ENCODE data around the gene SNRPF. TPM values are rescaled to one million over a fixed set of nuclear protein-coding genes. Genes with fewer than 3 reads are reported as not detected.
"Not testable (repeated sequence)": the region's sequence is repeated elsewhere in the genome, so short reads cannot be mapped to it uniquely, and the experiment has no call there.

Gene SNRPF
- total and polyA plus RNA-seq, 2 experiments from 2014 or later: 10.9 to 54.6 TPM

DNA sequence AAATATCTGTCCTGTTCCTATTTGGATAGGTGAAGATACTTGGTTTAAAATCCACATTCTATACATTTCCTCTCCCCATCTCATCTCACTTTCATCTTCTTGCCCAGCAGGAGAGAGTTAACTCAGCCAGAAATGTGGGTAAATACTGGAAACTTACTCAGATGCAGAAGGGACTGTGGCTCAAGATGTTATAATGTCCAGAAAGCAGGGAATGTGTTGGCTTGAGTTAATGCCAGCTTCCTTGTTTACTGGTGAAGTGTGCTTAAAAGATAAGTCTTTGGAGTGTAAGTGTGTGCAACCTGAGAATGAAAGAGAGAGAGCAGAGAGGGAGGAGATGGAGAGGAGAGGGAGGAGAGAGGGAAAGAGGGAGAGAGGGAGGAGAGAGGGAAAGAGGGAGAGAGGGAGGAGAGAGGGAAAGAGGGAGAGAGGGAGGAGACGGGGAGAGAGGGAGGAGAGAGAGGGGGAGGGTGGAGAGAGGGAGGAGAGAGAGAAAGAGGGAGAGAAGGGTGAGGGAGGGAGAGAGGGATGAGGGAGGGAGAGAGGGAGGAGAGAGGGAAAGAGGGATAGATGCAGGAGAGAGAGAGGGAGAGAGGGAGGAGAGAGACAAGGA is 22.0 kb upstream of the SNRPF start:
- Histone ChIP-seq H3K79me2 (no peaks in the 10 kb centered on the region), H3K4me1 (ENCODE audit: insufficient read depth) (peaks cover 2% of the 10 kb centered on the region), H3K9me3 (ENCODE audit: low read depth) (no peaks in the 10 kb centered on the region), H3K4me2 (no peak overlapping the region), H4K20me1 (ENCODE audit: insufficient read depth, poor library complexity, severe bottlenecking) (no peaks in the 10 kb centered on the region), H3K36me3 (replicated peaks; ENCODE audit: insufficient read depth, low read depth) (no peaks in the 10 kb centered on the region), H3K27me3 (no peaks in the 10 kb centered on the region), H3K9me2 (replicated peaks; ENCODE audit: insufficient read depth) (no peaks in the 10 kb centered on the region), H2AFZ (no peak overlapping the region), H3K4me3 (no peak overlapping the region), H3K27ac (no peak overlapping the region)
- TF ChIP-seq EZH2 (IDR thresholded peaks at IDR 0.05; ENCODE audit: borderline replicate concordance): no peak
- TF ChIP-seq EZH2phosphoT487 (IDR thresholded peaks at IDR 0.05; ENCODE audit: low read depth, severe bottlenecking, unreplicated experiment): no peak
- TF ChIP-seq CTCF (IDR thresholded peaks at IDR 0.05; ENCODE audit: poor library complexity): no peak
- no CpG with 5 or more reads among the region's 1 CpG for WGBS (ENCODE audit: low lambda C conversion rate, missing lambda C conversion rate)
- no peak for DNase-seq (ENCODE audit: low spot score)

DNA sequence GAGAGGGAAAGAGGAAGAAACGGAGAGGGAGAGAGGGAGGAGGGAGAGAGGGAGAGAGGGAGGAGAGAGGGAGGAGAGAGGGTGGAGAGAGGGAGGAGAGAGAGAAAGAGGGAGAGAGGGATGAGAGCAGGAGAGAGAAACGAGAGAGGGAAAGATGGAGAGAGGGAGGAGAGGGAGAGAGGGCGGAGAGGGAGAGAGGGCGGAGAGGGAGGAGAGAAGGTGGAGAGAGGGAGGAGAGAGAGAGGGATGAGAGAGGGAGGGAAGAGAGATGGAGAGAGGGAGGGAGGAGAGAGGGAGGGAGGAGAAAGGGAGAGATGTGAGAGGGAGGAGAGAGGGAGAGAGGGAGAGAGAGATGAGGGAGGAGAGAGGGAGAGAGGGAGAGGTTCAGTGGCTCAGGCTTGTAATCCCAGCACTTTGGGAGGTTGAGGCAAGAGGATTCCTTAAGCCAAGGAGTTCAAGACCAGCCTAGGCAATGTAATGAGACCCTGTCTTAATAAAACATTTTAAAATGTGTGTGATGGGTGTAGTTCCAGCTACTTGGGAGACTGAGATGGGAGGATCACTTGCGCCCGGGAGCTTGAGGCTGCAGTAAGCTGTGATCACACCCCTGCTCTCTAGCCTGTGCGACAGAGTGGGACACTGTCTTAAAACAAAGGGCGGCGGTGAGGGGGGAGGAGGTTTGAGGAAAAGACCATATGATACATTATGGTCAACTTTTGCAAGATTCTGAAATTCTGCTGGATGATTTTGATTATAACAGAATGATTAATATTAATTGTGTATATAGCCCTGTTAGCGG is 21.3 kb upstream of the SNRPF start:
- Histone ChIP-seq H3K4me2 (peak overlapping the region; percentile 49), H2AFZ (no peak overlapping the region), H3K9me2 (replicated peaks; ENCODE audit: insufficient read depth) (no peaks in the 10 kb centered on the region), H3K27me3 (no peaks in the 10 kb centered on the region), H3K27ac (no peak overlapping the region), H3K9me3 (ENCODE audit: low read depth) (no peaks in the 10 kb centered on the region), H3K79me2 (no peaks in the 10 kb centered on the region), H3K4me1 (ENCODE audit: insufficient read depth) (peaks cover 2% of the 10 kb centered on the region), H3K4me3 (no peak overlapping the region), H4K20me1 (ENCODE audit: insufficient read depth, poor library complexity, severe bottlenecking) (no peaks in the 10 kb centered on the region), H3K36me3 (replicated peaks; ENCODE audit: insufficient read depth, low read depth) (no peaks in the 10 kb centered on the region)
- WGBS (ENCODE audit: low lambda C conversion rate, missing lambda C conversion rate): 82% methylated on average over 6 of the region's 10 CpGs
- TF ChIP-seq EZH2 (IDR thresholded peaks at IDR 0.05; ENCODE audit: borderline replicate concordance) (no peak), EZH2phosphoT487 (IDR thresholded peaks at IDR 0.05; ENCODE audit: low read depth, severe bottlenecking, unreplicated experiment) (no peak), CTCF (IDR thresholded peaks at IDR 0.05; ENCODE audit: poor library complexity) (no peak)
- DNase-seq (ENCODE audit: low spot score): no peak

DNA sequence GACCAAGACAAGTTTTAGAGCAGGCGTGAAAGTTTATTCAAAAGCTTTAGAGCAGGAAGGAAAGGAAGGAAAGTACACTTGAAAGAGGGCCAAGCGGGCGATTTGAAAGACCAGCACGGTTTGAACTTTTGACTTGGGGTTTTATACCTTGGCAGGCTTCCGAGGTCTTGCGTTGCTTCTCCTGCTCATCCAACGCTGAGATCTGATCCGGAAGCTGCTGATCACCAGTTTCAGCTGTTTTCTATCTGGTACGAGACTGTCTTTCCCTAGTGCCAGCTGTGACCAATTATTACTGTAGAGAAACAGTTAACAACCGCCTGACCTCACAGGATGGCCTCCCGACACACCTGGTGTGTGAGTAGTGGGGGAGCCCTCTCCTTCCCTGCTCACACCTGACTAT is 20.6 kb upstream of the SNRPF start:
- H3K9me3 ChIP-seq (ENCODE audit: low read depth): no peaks in the 10 kb centered on the region
- no peaks in the 10 kb centered on the region for H3K36me3 ChIP-seq (replicated peaks; ENCODE audit: insufficient read depth, low read depth)
- H3K79me2 ChIP-seq: no peaks in the 10 kb centered on the region
- TF ChIP-seq EZH2 (IDR thresholded peaks at IDR 0.05; ENCODE audit: borderline replicate concordance) (no peak), EZH2phosphoT487 (IDR thresholded peaks at IDR 0.05; ENCODE audit: low read depth, severe bottlenecking, unreplicated experiment) (no peak), CTCF (IDR thresholded peaks at IDR 0.05; ENCODE audit: poor library complexity) (no peak)
- no peak overlapping the region for H3K4me3 ChIP-seq
- no peaks in the 10 kb centered on the region for H4K20me1 ChIP-seq (ENCODE audit: insufficient read depth, poor library complexity, severe bottlenecking)
- H3K27me3 ChIP-seq: no peaks in the 10 kb centered on the region
- H3K4me2 ChIP-seq: peak overlapping the region; percentile 49
- no peaks in the 10 kb centered on the region for H3K9me2 ChIP-seq (replicated peaks; ENCODE audit: insufficient read depth)
- no peak overlapping the region for H3K27ac ChIP-seq
- peaks cover 2% of the 10 kb centered on the region for H3K4me1 ChIP-seq (ENCODE audit: insufficient read depth)
- no peak overlapping the region for H2AFZ ChIP-seq
- WGBS (ENCODE audit: low lambda C conversion rate, missing lambda C conversion rate): 32% methylated on average over 11 of the region's 11 CpGs
- DNase-seq (ENCODE audit: low spot score): peak; percentile 41

DNA sequence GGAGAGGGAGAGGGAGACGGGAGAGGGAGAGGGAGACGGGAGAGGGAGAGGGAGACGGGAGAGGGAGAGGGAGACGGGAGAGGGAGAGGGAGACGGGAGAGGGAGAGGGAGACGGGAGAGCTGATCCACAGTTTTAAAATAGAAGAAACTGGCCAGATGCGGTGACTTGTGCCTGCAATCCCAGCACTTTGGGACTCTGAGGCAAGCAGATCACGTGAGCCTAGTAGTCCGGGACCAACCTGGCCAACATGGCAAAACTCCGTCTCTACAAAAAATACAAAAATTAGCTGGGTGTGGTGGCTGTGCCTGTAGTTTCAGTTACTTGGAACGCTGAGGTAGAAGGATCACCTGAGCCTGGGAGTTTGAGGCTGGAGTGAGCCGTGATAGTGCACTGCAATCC is 16.3 kb upstream of the SNRPF start:
- not testable (repeated sequence) for H3K27me3 ChIP-seq; H3K79me2 ChIP-seq; H4K20me1 ChIP-seq (ENCODE audit: insufficient read depth, poor library complexity, severe bottlenecking); H3K36me3 ChIP-seq (replicated peaks; ENCODE audit: insufficient read depth, low read depth); H3K9me2 ChIP-seq (replicated peaks; ENCODE audit: insufficient read depth); H3K9me3 ChIP-seq (ENCODE audit: low read depth); DNase-seq (ENCODE audit: low spot score); H3K4me3 ChIP-seq; H3K4me2 ChIP-seq; H3K27ac ChIP-seq; H2AFZ ChIP-seq; H3K4me1 ChIP-seq (ENCODE audit: insufficient read depth)
- WGBS (ENCODE audit: low lambda C conversion rate, missing lambda C conversion rate): 89% methylated on average over 6 of the region's 12 CpGs
